Fibroblast of lung (primary cell): Measurements from ENCODE around the gene TBATA. TPM values are rescaled to one million over a fixed set of nuclear protein-coding genes. Genes with fewer than 3 reads are reported as not detected.

Experiments
- DNase-seq, 2 donors: peaks; one replicate each; pipeline versions ENCODE4 v3.0.0 to v3.0.0-alpha.2; 2010; ENCODE audit warnings: low read depth in 2 of 2
- H2AFZ ChIP-seq: 2 replicates; pipeline ENCODE4 v1.5.1; 2012; ENCODE audit warnings: low read length, control low read depth, inconsistent platforms
- H3K27ac ChIP-seq: 2 replicates; pipeline ENCODE4 v1.5.1; 2011; ENCODE audit warnings: low read length, control low read depth; ENCODE audit not compliant: insufficient read depth
- H3K27me3 ChIP-seq: 2 replicates; pipeline ENCODE4 v1.5.1; 2011; ENCODE audit warnings: mild to moderate bottlenecking, low read length; ENCODE audit not compliant: control insufficient read depth, insufficient read depth
- H3K36me3 ChIP-seq: 2 replicates; pipeline ENCODE4 v1.5.1; 2011; ENCODE audit warnings: low read length; ENCODE audit not compliant: control insufficient read depth, insufficient read depth
- H3K4me1 ChIP-seq: 2 replicates; pipeline ENCODE4 v1.5.1; 2011; ENCODE audit warnings: low read length; ENCODE audit not compliant: control insufficient read depth, insufficient read depth; ENCODE audit errors: extremely low read depth
- H3K4me2 ChIP-seq: 2 replicates; pipeline ENCODE4 v1.5.1; 2011; ENCODE audit warnings: low read length, control low read depth; ENCODE audit not compliant: insufficient read depth; ENCODE audit errors: extremely low read depth
- H3K4me3 ChIP-seq, 4 experiments: fragments of 200-600 bp in 1 of 4; sonication (generic) in 1 of 4; replicated peaks in 1 of 4; 2 replicates each; pipeline ENCODE4 v1.5.1; 2011 to 2016; ENCODE audit warnings: low read length in 4 of 4, low read depth in 3 of 4, mild to moderate bottlenecking in 3 of 4, control low read depth in 2 of 4, inconsistent platforms in 1 of 4, mixed read lengths in 1 of 4; ENCODE audit not compliant: insufficient read depth in 1 of 4; ENCODE audit errors: control extremely low read depth in 1 of 4
- H3K79me2 ChIP-seq: 2 replicates; pipeline ENCODE4 v1.5.1; 2012; ENCODE audit warnings: mild to moderate bottlenecking, low read length, inconsistent platforms; ENCODE audit not compliant: control insufficient read depth, insufficient read depth
- H3K9ac ChIP-seq: 2 replicates; pipeline ENCODE4 v1.5.1; 2011; ENCODE audit warnings: mild to moderate bottlenecking, low read length, control low read depth; ENCODE audit not compliant: insufficient read depth
- H3K9me3 ChIP-seq: 2 replicates; pipeline ENCODE4 v1.5.1; 2012; ENCODE audit warnings: low read depth, low read length; ENCODE audit not compliant: control insufficient read depth, insufficient read depth
- H4K20me1 ChIP-seq: 2 replicates; pipeline ENCODE4 v1.5.1; 2011; ENCODE audit warnings: low read length; ENCODE audit not compliant: control insufficient read depth, insufficient read depth; ENCODE audit errors: extremely low read depth
- CTCF ChIP-seq, 2 donors: IDR thresholded peaks in 1 of 2; conservative IDR thresholded peaks in 1 of 2; 1 replicate in 1 of 2; 2 replicates in 1 of 2; pipeline ENCODE4 v1.5.1; 2011 to 2012; ENCODE audit warnings: low read length in 2 of 2, control low read depth in 1 of 2, inconsistent platforms in 1 of 2, low read depth in 1 of 2, mild to moderate bottlenecking in 1 of 2
- EZH2 ChIP-seq: IDR thresholded peaks from 2 replicates; pipeline ENCODE4 v1.5.1; 2012; ENCODE audit warnings: low read length, control low read depth, mild to moderate bottlenecking; ENCODE audit errors: missing control alignments
- polyA plus RNA-seq, 2 donors: library from polyadenylated mRNA; depleted of rRNA in 1 of 2; stranded (reverse) in 1 of 2; unstranded in 1 of 2; fragments of >200 nt; gene quantifications; 2 replicates each; pipeline ENCODE4 v1.2.1, GENCODE V29; 2011 to 2012; ENCODE audit warnings: missing spikeins in 1 of 2
- total RNA-seq: library from RNA; depleted of rRNA; stranded (reverse); fragments of >200 nt; gene quantifications from 2 replicates; pipeline ENCODE4 v1.2.1, GENCODE V29; 2014

Gene TBATA
- total and polyA plus RNA-seq, 2 donors (not counting 1 experiment from before 2014, with no cell fraction given): not detected

- no peaks in the 10 kb centered on the region for H3K79me2 ChIP-seq
- H3K4me2 ChIP-seq: no peak overlapping the region
- no peaks in the 10 kb centered on the region for H3K4me1 ChIP-seq
- H2AFZ ChIP-seq: no peak overlapping the region
- H3K27me3 ChIP-seq: peaks cover 3% of the 10 kb centered on the region
- no peak for DNase-seq
- no peaks in the 10 kb centered on the region for H3K36me3 ChIP-seq
- H3K4me3 ChIP-seq: no peak overlapping the region
- no peaks in the 10 kb centered on the region for H4K20me1 ChIP-seq
- no peak overlapping the region for H3K27ac ChIP-seq
- TF ChIP-seq CTCF (conservative IDR thresholded peaks at IDR 0.05 in 1 of 2, IDR thresholded peaks at IDR 0.05 in 1 of 2; ENCODE audit: low read depth in 1 of 2, low read length in 2 of 2) (no peak), EZH2 (no peak)
- H3K9me3 ChIP-seq: no peaks in the 10 kb centered on the region
- no peak overlapping the region for H3K9ac ChIP-seq
These were observed 19.2 kb downstream of the TBATA start for GRCh38 chr10:70765794-70766594.

GRCh38 chr10:70763567-70763966, 21.6 kb downstream of the TBATA start:
- no peak for TF ChIP-seq CTCF (conservative IDR thresholded peaks at IDR 0.05 in 1 of 2, IDR thresholded peaks at IDR 0.05 in 1 of 2; ENCODE audit: low read depth in 1 of 2, low read length in 2 of 2)
- TF ChIP-seq EZH2: no peak
- no peak overlapping the region for H2AFZ ChIP-seq
- DNase-seq: no peak

GRCh38 chr10:70762441-70763175, 22.6 kb downstream of the TBATA start:
- no peaks in the 10 kb centered on the region for H3K9me3 ChIP-seq
- H2AFZ ChIP-seq: no peak overlapping the region
- no peak overlapping the region for H3K27ac ChIP-seq
- H3K4me2 ChIP-seq: no peak overlapping the region
- no peak for DNase-seq
- no peaks in the 10 kb centered on the region for H3K4me1 ChIP-seq
- no peak overlapping the region for H3K4me3 ChIP-seq
- no peaks in the 10 kb centered on the region for H3K36me3 ChIP-seq
- TF ChIP-seq EZH2 (no peak), CTCF (conservative IDR thresholded peaks at IDR 0.05 in 1 of 2, IDR thresholded peaks at IDR 0.05 in 1 of 2; ENCODE audit: low read depth in 1 of 2, low read length in 2 of 2) (no peak)
- H4K20me1 ChIP-seq: no peaks in the 10 kb centered on the region
- no peaks in the 10 kb centered on the region for H3K79me2 ChIP-seq
- no peaks in the 10 kb centered on the region for H3K27me3 ChIP-seq
- no peak overlapping the region for H3K9ac ChIP-seq

More at GRCh38 chr10:70763567-70763966, 21.6 kb downstream of the TBATA start:
- Histone ChIP-seq H3K4me3 (no peak overlapping the region), H3K9ac (no peak overlapping the region), H3K79me2 (no peaks in the 10 kb centered on the region), H3K36me3 (no peaks in the 10 kb centered on the region), H4K20me1 (no peaks in the 10 kb centered on the region), H3K27me3 (peaks cover 2% of the 10 kb centered on the region), H3K4me1 (no peaks in the 10 kb centered on the region), H3K9me3 (no peaks in the 10 kb centered on the region), H3K27ac (no peak overlapping the region), H3K4me2 (no peak overlapping the region)
